ENCODE measurements around the gene PEX11G.
"Not testable (repeated sequence)": the region's sequence is repeated elsewhere in the genome, so short reads cannot be mapped to it uniquely, and the experiment has no call there.

Gene PEX11G

DNA sequence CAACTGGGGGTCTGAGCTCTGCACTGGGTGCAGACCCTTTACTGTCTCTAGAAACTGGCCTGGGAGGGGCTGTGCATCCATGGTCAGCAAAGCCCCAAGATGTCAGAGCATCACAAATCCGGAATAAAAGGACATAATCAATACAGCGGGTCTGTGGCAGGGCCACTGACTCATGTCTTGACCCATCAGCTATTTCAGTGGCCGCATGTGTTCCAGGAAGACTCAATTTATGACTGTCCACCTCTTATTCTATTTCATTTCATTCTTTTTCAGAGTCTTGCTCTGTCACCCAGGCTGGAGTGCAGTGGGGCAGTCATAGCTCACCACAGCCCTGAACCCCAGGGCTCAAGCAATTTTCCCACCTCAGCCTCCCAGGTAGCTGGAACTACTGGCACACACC, 53.2 kb downstream of the PEX11G start:
- Histone ChIP-seq H3K36me3 (ENCODE audit: low read length) (0 out of 2 replicates have a peak, but pooled peaks cover under 1% of the 10 kb centered on the region), H3K9ac (ENCODE audit: low read length) (no peak overlapping the region), H3K4me2 (ENCODE audit: low read depth, low read length, poor library complexity, severe bottlenecking) (no peak overlapping the region), H3K79me2 (ENCODE audit: insufficient read depth, low read length) (peaks cover 9% of the 10 kb centered on the region; the same call in 1 of the 2 replicates), H3K9me2 (replicated peaks; ENCODE audit: insufficient read depth, low read length) (no peaks in the 10 kb centered on the region), H2AFZ (ENCODE audit: low read depth, low read length, severe bottlenecking) (no peak overlapping the region), H3K4me3 (ENCODE audit: insufficient read depth, low read length, poor library complexity, severe bottlenecking) (no peak overlapping the region), H3K27ac (ENCODE audit: low read depth, low read length) (no peak overlapping the region), H4K20me1 (ENCODE audit: low read depth, low read length) (no peaks in the 10 kb centered on the region), H3K9me3 (ENCODE audit: insufficient read depth, low read length) (no peaks in the 10 kb centered on the region), H3K27me3 (ENCODE audit: low read length) (no peaks in the 10 kb centered on the region), H3F3A (ENCODE audit: insufficient read depth) (no peaks in the 10 kb centered on the region)
- TF ChIP-seq EZH2phosphoT487 (conservative IDR thresholded peaks at IDR 0.05; ENCODE audit: low read length): no peak
- TF ChIP-seq, protein P1, sequence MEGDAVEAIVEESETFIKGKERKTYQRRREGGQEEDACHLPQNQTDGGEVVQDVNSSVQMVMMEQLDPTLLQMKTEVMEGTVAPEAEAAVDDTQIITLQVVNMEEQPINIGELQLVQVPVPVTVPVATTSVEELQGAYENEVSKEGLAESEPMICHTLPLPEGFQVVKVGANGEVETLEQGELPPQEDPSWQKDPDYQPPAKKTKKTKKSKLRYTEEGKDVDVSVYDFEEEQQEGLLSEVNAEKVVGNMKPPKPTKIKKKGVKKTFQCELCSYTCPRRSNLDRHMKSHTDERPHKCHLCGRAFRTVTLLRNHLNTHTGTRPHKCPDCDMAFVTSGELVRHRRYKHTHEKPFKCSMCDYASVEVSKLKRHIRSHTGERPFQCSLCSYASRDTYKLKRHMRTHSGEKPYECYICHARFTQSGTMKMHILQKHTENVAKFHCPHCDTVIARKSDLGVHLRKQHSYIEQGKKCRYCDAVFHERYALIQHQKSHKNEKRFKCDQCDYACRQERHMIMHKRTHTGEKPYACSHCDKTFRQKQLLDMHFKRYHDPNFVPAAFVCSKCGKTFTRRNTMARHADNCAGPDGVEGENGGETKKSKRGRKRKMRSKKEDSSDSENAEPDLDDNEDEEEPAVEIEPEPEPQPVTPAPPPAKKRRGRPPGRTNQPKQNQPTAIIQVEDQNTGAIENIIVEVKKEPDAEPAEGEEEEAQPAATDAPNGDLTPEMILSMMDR (IDR thresholded peaks at IDR 0.05; ENCODE audit: insufficient read depth, low read length, poor library complexity, severe bottlenecking): no peak

GRCh38 chr19:7434391-7434790, 54.4 kb downstream of the PEX11G start:
- no peaks in the 10 kb centered on the region for H3K36me3 ChIP-seq (ENCODE audit: low read length)
- no peaks in the 10 kb centered on the region for H4K20me1 ChIP-seq (ENCODE audit: low read depth, low read length)

GRCh38 chr19:7433456-7433855, 55.4 kb downstream of the PEX11G start:
- not testable (repeated sequence) for H3F3A ChIP-seq (ENCODE audit: insufficient read depth); H3K9me3 ChIP-seq (ENCODE audit: insufficient read depth, low read length); H3K27me3 ChIP-seq (ENCODE audit: low read length); H2AFZ ChIP-seq (ENCODE audit: low read depth, low read length, severe bottlenecking); H3K4me3 ChIP-seq (ENCODE audit: insufficient read depth, low read length, poor library complexity, severe bottlenecking); H4K20me1 ChIP-seq (ENCODE audit: low read depth, low read length); H3K4me2 ChIP-seq (ENCODE audit: low read depth, low read length, poor library complexity, severe bottlenecking); H3K9me2 ChIP-seq (replicated peaks; ENCODE audit: insufficient read depth, low read length); H3K27ac ChIP-seq (ENCODE audit: low read depth, low read length); H3K36me3 ChIP-seq (ENCODE audit: low read length); H3K9ac ChIP-seq (ENCODE audit: low read length)
- peaks cover 13% of the 10 kb centered on the region; the same call in 1 of the 2 replicates for H3K79me2 ChIP-seq (ENCODE audit: insufficient read depth, low read length)

More at GRCh38 chr19:7434391-7434790, 54.4 kb downstream of the PEX11G start:
- Histone ChIP-seq H3K79me2 (ENCODE audit: insufficient read depth, low read length) (peaks cover 13% of the 10 kb centered on the region; the same call in 1 of the 2 replicates), H3K4me2 (ENCODE audit: low read depth, low read length, poor library complexity, severe bottlenecking) (no peak overlapping the region), H2AFZ (ENCODE audit: low read depth, low read length, severe bottlenecking) (no peak overlapping the region), H3K9ac (ENCODE audit: low read length) (no peak overlapping the region), H3F3A (ENCODE audit: insufficient read depth) (no peaks in the 10 kb centered on the region), H3K4me3 (ENCODE audit: insufficient read depth, low read length, poor library complexity, severe bottlenecking) (no peak overlapping the region), H3K9me3 (ENCODE audit: insufficient read depth, low read length) (no peaks in the 10 kb centered on the region), H3K27ac (ENCODE audit: low read depth, low read length) (no peak overlapping the region), H3K27me3 (ENCODE audit: low read length) (no peaks in the 10 kb centered on the region), H3K9me2 (replicated peaks; ENCODE audit: insufficient read depth, low read length) (no peaks in the 10 kb centered on the region)
- no peak for TF ChIP-seq EZH2phosphoT487 (conservative IDR thresholded peaks at IDR 0.05; ENCODE audit: low read length)
- TF ChIP-seq, protein P1 (IDR thresholded peaks at IDR 0.05; ENCODE audit: insufficient read depth, low read length, poor library complexity, severe bottlenecking): no peak

DNA sequence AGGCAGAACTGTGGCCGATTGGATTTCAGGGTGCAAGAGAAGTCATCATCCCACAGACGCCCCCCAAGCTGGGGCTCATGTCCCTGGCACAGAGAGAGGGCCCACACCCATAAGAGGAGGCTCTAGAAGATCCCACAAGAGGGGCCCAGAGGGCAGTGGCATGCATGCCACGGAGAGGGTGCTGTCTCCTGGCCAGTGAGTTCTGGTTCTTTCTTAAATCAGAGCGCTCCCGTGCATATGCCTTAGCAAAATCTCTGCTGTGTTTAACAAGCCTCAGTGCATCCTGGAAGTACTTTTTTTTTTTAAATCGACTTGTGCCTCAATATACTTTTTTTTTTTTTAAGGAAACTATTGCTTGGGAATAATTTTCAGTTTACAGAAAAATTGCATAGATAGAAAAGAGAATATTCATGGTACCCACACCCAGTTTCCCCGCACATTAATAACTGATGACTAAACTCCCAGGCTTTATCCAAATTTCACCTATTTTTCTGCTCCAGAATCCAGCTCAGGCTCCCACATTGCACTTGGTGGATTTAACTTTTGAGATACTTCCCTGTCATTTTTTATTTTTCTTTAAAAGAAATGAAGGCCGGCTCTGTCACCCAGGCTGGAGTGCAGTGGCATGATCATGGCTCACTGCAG, 59.1 kb downstream of the PEX11G start:
- Histone ChIP-seq H3K9ac (ENCODE audit: low read length) (no peak overlapping the region), H3K9me3 (ENCODE audit: insufficient read depth, low read length) (no peaks in the 10 kb centered on the region), H3K9me2 (replicated peaks; ENCODE audit: insufficient read depth, low read length) (no peaks in the 10 kb centered on the region), H4K20me1 (ENCODE audit: low read depth, low read length) (no peaks in the 10 kb centered on the region; the same call in 1 of the 2 replicates), H3F3A (ENCODE audit: insufficient read depth) (no peaks in the 10 kb centered on the region), H3K4me2 (ENCODE audit: low read depth, low read length, poor library complexity, severe bottlenecking) (no peak overlapping the region), H3K27me3 (ENCODE audit: low read length) (no peaks in the 10 kb centered on the region), H3K36me3 (ENCODE audit: low read length) (no peaks in the 10 kb centered on the region), H3K79me2 (ENCODE audit: insufficient read depth, low read length) (peaks cover 10% of the 10 kb centered on the region; the same call in 1 of the 2 replicates), H3K27ac (ENCODE audit: low read depth, low read length) (no peak overlapping the region), H2AFZ (ENCODE audit: low read depth, low read length, severe bottlenecking) (no peak overlapping the region), H3K4me3 (ENCODE audit: insufficient read depth, low read length, poor library complexity, severe bottlenecking) (no peak overlapping the region)
- TF ChIP-seq EZH2phosphoT487 (conservative IDR thresholded peaks at IDR 0.05; ENCODE audit: low read length): no peak
- TF ChIP-seq, protein P1 (IDR thresholded peaks at IDR 0.05; ENCODE audit: insufficient read depth, low read length, poor library complexity, severe bottlenecking): no peak

All from SU-DHL-6 (cell line).